GM19467 (cell line): Measurements from ENCODE around the gene CCDC146.
A peak's percentile ranks its signal among the peaks of the same experiment; 100 is the strongest.
"Not testable (repeated sequence)": the region's sequence is repeated elsewhere in the genome, so short reads cannot be mapped to it uniquely, and the experiment has no call there.

Experiments
- ATAC-seq: cut with Tn5 transposase; IDR thresholded peaks from one replicate; pipeline ENCODE4 v1.9.1; 2021; ENCODE audit warnings: mild to moderate bottlenecking, moderate library complexity; ENCODE audit not compliant: unreplicated experiment

CCDC146 gene

GRCh38 chr7:77121860-77122681, at the start of gene CCDC146:
Gene CCDC146 (plus strand): TSS chr7:77122615. CDS start chr7:77167669, 45,054 bp downstream.
- ATAC-seq = peak; percentile 96

- not testable (repeated sequence) for ATAC-seq
Measured at GRCh38 chr7:77074786-77075396, 47.5 kb upstream of the CCDC146 start.

- ATAC-seq = not testable (repeated sequence)
Measured at GRCh38 chr7:77077060-77077459, 45.4 kb upstream of the CCDC146 start.

GRCh38 chr7:77079112-77079511, 43.3 kb upstream of the CCDC146 start:
- ATAC-seq = not testable (repeated sequence)

- not testable (repeated sequence) for ATAC-seq
Measured at GRCh38 chr7:77079624-77080023, 42.8 kb upstream of the CCDC146 start.

GRCh38 chr7:77080236-77080635, 42.2 kb upstream of the CCDC146 start:
- ATAC-seq = not testable (repeated sequence)

GRCh38 chr7:77082192-77082591, 40.2 kb upstream of the CCDC146 start:
- ATAC-seq = not testable (repeated sequence)

- ATAC-seq = not testable (repeated sequence)
Measured at GRCh38 chr7:77092301-77092700, 30.1 kb upstream of the CCDC146 start.

GRCh38 chr7:77100501-77100900, 21.9 kb upstream of the CCDC146 start:
- ATAC-seq = not testable (repeated sequence)

- not testable (repeated sequence) for ATAC-seq
Measured at GRCh38 chr7:77101187-77101586, 21.2 kb upstream of the CCDC146 start.

- not testable (repeated sequence) for ATAC-seq
Measured at GRCh38 chr7:77102671-77103070, 19.7 kb upstream of the CCDC146 start.

- not testable (repeated sequence) for ATAC-seq
Measured at GRCh38 chr7:77105904-77106303, 16.5 kb upstream of the CCDC146 start.

- not testable (repeated sequence) for ATAC-seq
Measured at GRCh38 chr7:77107659-77108058, 14.8 kb upstream of the CCDC146 start.

GRCh38 chr7:77108362-77108761, 14.1 kb upstream of the CCDC146 start:
- not testable (repeated sequence) for ATAC-seq

GRCh38 chr7:77112719-77113306, 9.6 kb upstream of the CCDC146 start:
- ATAC-seq = not testable (repeated sequence)

GRCh38 chr7:77125486-77125885, 3.1 kb downstream of the CCDC146 start:
- not testable (repeated sequence) for ATAC-seq

GRCh38 chr7:77127009-77127408, 4.6 kb downstream of the CCDC146 start:
- ATAC-seq = not testable (repeated sequence)

- ATAC-seq = peak; percentile 66
Measured at GRCh38 chr7:77128582-77129410, 6.4 kb downstream of the CCDC146 start.

GRCh38 chr7:77131781-77132180, 9.4 kb downstream of the CCDC146 start:
- not testable (repeated sequence) for ATAC-seq

GRCh38 chr7:77138668-77139067, 16.3 kb downstream of the CCDC146 start:
- not testable (repeated sequence) for ATAC-seq

- ATAC-seq = not testable (repeated sequence)
Measured at GRCh38 chr7:77140291-77140690, 17.9 kb downstream of the CCDC146 start.
